ENCODE measurements around the gene PTBP1. TPM values are rescaled to one million over a fixed set of nuclear protein-coding genes. Genes with fewer than 3 reads are reported as not detected.

PTBP1 gene
- total RNA-seq, 3 donors from 2014 or later (not counting 1 experiment from before 2014, with no cell fraction given) = 302 to 350 (median 345) TPM

- Histone ChIP-seq H3K4me3 (ENCODE audit: low read length) (no peak overlapping the region), H3K27ac (ENCODE audit: low read length) (no peak overlapping the region), H3K27me3 (ENCODE audit: control insufficient read depth, insufficient read depth, low read length) (peaks cover 7% of the 10 kb centered on the region), H3K4me1 (ENCODE audit: control insufficient read depth, insufficient read depth, low read length) (peaks cover 32% of the 10 kb centered on the region), H3K36me3 (ENCODE audit: control insufficient read depth, insufficient read depth, low read length) (no peaks in the 10 kb centered on the region), H3K9me3 (ENCODE audit: control insufficient read depth, insufficient read depth, low read length) (no peaks in the 10 kb centered on the region)
- 73% methylated on average over 7 of the region's 9 CpGs for WGBS (ENCODE audit: insufficient coverage)
- no peak for TF ChIP-seq CTCF (IDR thresholded peaks at IDR 0.05)
- Mint-ChIP-seq H3K27ac (no peak overlapping the region), H3K4me3 (no peak overlapping the region), H3K9me3 (no peaks in the 10 kb centered on the region), H3K36me3 (no peaks in the 10 kb centered on the region), H3K27me3 (ENCODE audit: low read depth in 2 of 2) (peaks cover 7 to 15% of the 10 kb centered on the region in 2 donors), H3K4me1 (peaks cover 8 to 15% of the 10 kb centered on the region in 2 donors)
- intact Hi-C loops (cut with micrococcal nuclease) = no loop called here
- no peak for ATAC-seq
- DNase-seq = no peak
Observed at GRCh38 chr19:858284-858683, 61.0 kb downstream of the PTBP1 start.

GRCh38 chr19:858868-859843, 61.9 kb downstream of the PTBP1 start, which contains the start of gene CFD:
TSS of gene CFD (plus strand) at chr19:859664. CDS start at chr19:859690, 26 bp downstream.
- no peak for TF ChIP-seq CTCF (IDR thresholded peaks at IDR 0.05)
- H3K4me3 Mint-ChIP-seq = peak within 1 kb of the TSS; percentile 28
- no peak within 1 kb of the TSS for H3K27ac Mint-ChIP-seq
- Histone ChIP-seq H3K9me3 (ENCODE audit: control insufficient read depth, insufficient read depth, low read length) (no peaks in the 10 kb centered on the region), H3K4me3 (ENCODE audit: low read length) (no peak within 1 kb of the TSS), H3K27me3 (ENCODE audit: control insufficient read depth, insufficient read depth, low read length) (peaks cover 7% of the 10 kb centered on the region), H3K4me1 (ENCODE audit: control insufficient read depth, insufficient read depth, low read length) (peaks cover 40% of the 10 kb centered on the region), H3K36me3 (ENCODE audit: control insufficient read depth, insufficient read depth, low read length) (no peaks in the 10 kb centered on the region), H3K27ac (ENCODE audit: low read length) (no peak within 1 kb of the TSS)
- H3K36me3 Mint-ChIP-seq = no peaks in the 10 kb centered on the region
- no peaks in the 10 kb centered on the region for H3K9me3 Mint-ChIP-seq
- intact Hi-C loops (cut with micrococcal nuclease) = no loop called here
- 25% methylated on average over 22 of the region's 24 CpGs for WGBS (ENCODE audit: insufficient coverage)
- peaks cover 7 to 15% of the 10 kb centered on the region in 2 donors for H3K27me3 Mint-ChIP-seq (ENCODE audit: low read depth in 2 of 2)
- no peak for DNase-seq
- H3K4me1 Mint-ChIP-seq = peaks cover 12 to 21% of the 10 kb centered on the region in 2 donors
- ATAC-seq = peak in 1 of 3 donors; percentile 29

- Mint-ChIP-seq H3K27ac (no peak overlapping the region), H3K9me3 (no peaks in the 10 kb centered on the region), H3K27me3 (ENCODE audit: low read depth in 2 of 2) (peaks cover 7 to 15% of the 10 kb centered on the region in 2 donors), H3K36me3 (no peaks in the 10 kb centered on the region), H3K4me1 (peaks cover 12 to 21% of the 10 kb centered on the region in 2 donors), H3K4me3 (no peak overlapping the region)
- no peak for ATAC-seq
- Histone ChIP-seq H3K9me3 (ENCODE audit: control insufficient read depth, insufficient read depth, low read length) (no peaks in the 10 kb centered on the region), H3K36me3 (ENCODE audit: control insufficient read depth, insufficient read depth, low read length) (no peaks in the 10 kb centered on the region), H3K4me3 (ENCODE audit: low read length) (no peak overlapping the region), H3K4me1 (ENCODE audit: control insufficient read depth, insufficient read depth, low read length) (peaks cover 43% of the 10 kb centered on the region), H3K27ac (ENCODE audit: low read length) (no peak overlapping the region), H3K27me3 (ENCODE audit: control insufficient read depth, insufficient read depth, low read length) (peaks cover 7% of the 10 kb centered on the region)
- DNase-seq = no peak
- 67% methylated on average over 34 of the region's 35 CpGs for WGBS (ENCODE audit: insufficient coverage)
- no peak for TF ChIP-seq CTCF (IDR thresholded peaks at IDR 0.05)
- intact Hi-C loops (cut with micrococcal nuclease) = loop anchor here (5.0 kb wide), 1 partner anchor 121 kb away; the partner anchor contains the start of gene WDR18
Observed at GRCh38 chr19:861141-861755, 64.0 kb downstream of the PTBP1 start.

Other genes with a start within 250 kb of the PTBP1 start
- gene BSG, start 224.9 kb upstream of the PTBP1 start, total RNA-seq = 100 to 1,000 TPM; 229 to 248 (median 236) TPM
- 1 to 10 TPM in 2 of 3 donors, under 1 TPM in 1; 0.96 to 1.6 (median 1.1) TPM for gene HCN2, start 207.6 kb upstream of the PTBP1 start, total RNA-seq
- gene POLRMT, start 163.9 kb upstream of the PTBP1 start, total RNA-seq = 10 to 100 TPM; 57.2 to 58.5 (median 57.6) TPM
- gene FGF22, start 157.6 kb upstream of the PTBP1 start, total RNA-seq = under 1 TPM; 0.31 to 0.58 (median 0.41) TPM
- gene RNF126, start 134.2 kb upstream of the PTBP1 start, total RNA-seq = 100 to 1,000 TPM; 119 to 149 (median 146) TPM
- gene FSTL3, start 121.1 kb upstream of the PTBP1 start, total RNA-seq = 1 to 10 TPM; 1.5 to 1.9 (median 1.5) TPM
- gene PRSS57, start 102.0 kb upstream of the PTBP1 start, total RNA-seq = 10 to 100 TPM in 1 of 3 donors, 1 to 10 TPM in 2; 1.5 to 11.7 (median 4.5) TPM
- gene PALM, start 88.5 kb upstream of the PTBP1 start, total RNA-seq = 1 to 10 TPM in 1 of 3 donors, under 1 TPM in 1, not detected in 1; 0.59 to 1.0 TPM
- not detected for gene MISP, start 46.3 kb upstream of the PTBP1 start, total RNA-seq
- not detected for gene PLPPR3, start 24.5 kb downstream of the PTBP1 start, total RNA-seq
- gene AZU1, start 30.4 kb downstream of the PTBP1 start, total RNA-seq = 1 to 10 TPM in 2 of 3 donors, under 1 TPM in 1; 0.87 to 2.5 (median 1.8) TPM
- gene PRTN3, start 43.5 kb downstream of the PTBP1 start, total RNA-seq = under 1 TPM in 2 of 3 donors, not detected in 1; 0.36 to 0.73 TPM
- gene ELANE, start 54.9 kb downstream of the PTBP1 start, total RNA-seq = 1 to 10 TPM in 2 of 3 donors, not detected in 1; 1.7 to 1.8 TPM
- 10 to 100 TPM in 2 of 3 donors, 1 to 10 TPM in 1; 2.9 to 47.5 (median 10.4) TPM for gene CFD, start 62.2 kb downstream of the PTBP1 start, total RNA-seq
- gene MED16, start 95.7 kb downstream of the PTBP1 start, total RNA-seq = 10 to 100 TPM; 44.2 to 50.1 (median 44.7) TPM
- gene RNU6-9, start 96.0 kb downstream of the PTBP1 start, total RNA-seq = not detected
- gene R3HDM4, start 115.8 kb downstream of the PTBP1 start, total RNA-seq = 100 to 1,000 TPM in 1 of 3 donors, 10 to 100 TPM in 2; 88.7 to 106 (median 97.8) TPM
- gene KISS1R, start 119.9 kb downstream of the PTBP1 start, total RNA-seq = under 1 TPM in 1 of 3 donors, not detected in 2; 0.31 TPM
- 10 to 100 TPM; 15.9 to 24.6 (median 24.2) TPM for gene ARID3A, start 128.6 kb downstream of the PTBP1 start, total RNA-seq
- gene WDR18, start 186.9 kb downstream of the PTBP1 start, total RNA-seq = 10 to 100 TPM; 17.5 to 25.4 (median 22.7) TPM
- gene GRIN3B, start 203.0 kb downstream of the PTBP1 start, total RNA-seq = under 1 TPM in 2 of 3 donors, not detected in 1; 0.09 to 0.15 TPM
- 100 to 1,000 TPM; 310 to 354 (median 317) TPM for gene TMEM259, start 223.7 kb downstream of the PTBP1 start, total RNA-seq
- not detected for gene RNU6-2, start 224.1 kb downstream of the PTBP1 start, total RNA-seq
- gene CNN2, start 229.2 kb downstream of the PTBP1 start, total RNA-seq = 100 to 1,000 TPM; 163 to 276 (median 179) TPM
- gene ABCA7, start 242.7 kb downstream of the PTBP1 start, total RNA-seq = 100 to 1,000 TPM in 2 of 3 donors, 10 to 100 TPM in 1; 73.3 to 149 (median 121) TPM